SJCRH30 (cell line): ENCODE data around the gene AUH. TPM values are rescaled to one million over a fixed set of nuclear protein-coding genes. Genes with fewer than 3 reads are reported as not detected.

Experiments
- DNase-seq, 2 experiments: peaks; one replicate each; pipeline ENCODE4 v3.0.0-alpha.2; 2015 to 2020
- H3K27ac ChIP-seq: fragments of 250-450 bp; sonication (Bioruptor Pico); 2 replicates; pipeline ENCODE4 v1.5.1; 2020; ENCODE audit warnings: mild to moderate bottlenecking, moderate library complexity
- H3K27me3 ChIP-seq: fragments of 250-450 bp; sonication (Bioruptor Pico); 2 replicates; pipeline ENCODE4 v1.5.1; 2020; ENCODE audit warnings: mild to moderate bottlenecking, moderate library complexity
- H3K36me3 ChIP-seq: fragments of 250-450 bp; sonication (Bioruptor Pico); 2 replicates; pipeline ENCODE4 v1.5.1; 2020; ENCODE audit warnings: mild to moderate bottlenecking, moderate library complexity
- H3K4me1 ChIP-seq: fragments of 250-450 bp; sonication (Bioruptor Pico); 2 replicates; pipeline ENCODE4 v1.5.1; 2020; ENCODE audit warnings: mild to moderate bottlenecking, moderate library complexity
- H3K4me3 ChIP-seq: fragments of 250-450 bp; sonication (Bioruptor Pico); 2 replicates; pipeline ENCODE4 v1.5.1; 2020; ENCODE audit warnings: mild to moderate bottlenecking, moderate library complexity
- H3K9me3 ChIP-seq: fragments of 250-450 bp; sonication (Bioruptor Pico); replicated peaks from 2 replicates; pipeline ENCODE4 v1.5.1; 2020; ENCODE audit warnings: mild to moderate bottlenecking, moderate library complexity
- total RNA-seq: library from RNA; depleted of rRNA; stranded (reverse); fragments of >200 nt; shearing (Covaris generic); gene quantifications from 2 replicates; pipeline ENCODE4 v1.2.3, GENCODE V29; 2014

The AUH gene
- total RNA-seq, 1 experiment from 2014 or later, result 16.5 TPM

DNA sequence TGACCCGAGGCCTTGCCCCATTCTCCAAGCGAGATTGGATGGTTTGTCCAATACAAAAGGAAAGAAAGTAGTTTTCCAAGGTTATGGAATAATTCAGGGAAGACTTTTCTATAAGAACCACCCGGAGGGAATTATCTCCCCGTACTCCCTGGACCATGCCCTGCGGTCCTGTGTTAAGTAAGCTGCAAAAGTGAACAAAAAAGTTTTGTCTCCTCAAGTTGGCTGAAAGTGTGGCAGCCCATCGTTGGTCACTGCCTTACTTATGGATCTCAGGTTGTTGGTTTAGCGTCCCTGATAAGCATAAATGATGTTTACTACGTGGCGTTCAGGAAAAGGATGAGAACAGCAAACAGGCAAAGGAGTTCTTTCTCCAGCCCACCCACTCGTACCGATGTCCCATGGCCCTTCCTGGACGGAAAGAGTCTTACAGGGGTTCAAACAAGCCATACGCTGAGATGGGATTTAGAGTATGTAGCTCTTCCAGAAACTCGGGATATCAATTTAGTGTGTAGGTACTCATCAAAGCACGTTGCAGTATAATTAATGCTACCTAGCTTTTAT is 413 bp upstream of the AUH start:
- H3K27me3 ChIP-seq, result no peaks in the 10 kb centered on the region
- no peak for DNase-seq
- H3K4me3 ChIP-seq, result peak overlapping the region; percentile 95
- no peaks in the 10 kb centered on the region for H3K9me3 ChIP-seq
- H3K36me3 ChIP-seq, result no peaks in the 10 kb centered on the region
- no peaks in the 10 kb centered on the region for H3K4me1 ChIP-seq
- H3K27ac ChIP-seq, result peak overlapping the region; percentile 21; the same call in 1 of the 2 replicates

DNA sequence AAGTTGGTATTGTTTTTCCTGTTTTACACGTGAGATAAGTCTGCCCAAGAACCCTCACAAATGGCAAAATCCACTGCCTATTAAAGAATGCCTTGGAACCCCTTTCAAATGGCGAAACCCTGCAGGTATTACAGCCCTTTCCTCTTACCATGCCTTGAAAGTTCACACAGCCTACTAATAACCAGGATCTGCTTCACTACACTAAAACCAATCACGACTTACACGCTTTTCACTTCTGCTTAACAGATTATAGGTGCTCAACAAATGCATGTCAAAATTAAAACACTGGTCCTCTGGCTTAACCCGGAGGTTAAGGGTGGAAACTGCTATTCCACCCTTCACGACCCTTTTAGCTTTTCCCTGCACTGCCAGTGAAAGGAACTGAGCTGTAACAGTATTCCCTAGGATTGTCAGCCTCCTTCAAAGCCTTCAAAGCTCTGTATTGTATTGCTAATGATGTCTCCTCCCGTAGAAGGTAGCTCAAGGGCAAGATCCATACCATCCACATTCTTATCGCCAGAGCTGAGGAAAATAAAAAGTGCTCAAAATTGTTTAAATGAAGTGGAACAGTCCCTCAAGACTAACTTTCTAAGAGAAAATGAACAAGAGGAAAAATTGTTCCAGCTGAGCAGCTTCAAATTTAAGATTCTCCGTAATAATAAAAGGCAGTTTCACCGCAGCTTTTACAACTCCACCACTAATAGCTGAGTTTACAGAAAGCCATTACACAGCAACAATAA is 997 bp downstream of the AUH start:
- Histone ChIP-seq H3K27ac (peak overlapping the region; percentile 56; the same call in 1 of the 2 replicates), H3K4me1 (no peaks in the 10 kb centered on the region), H3K4me3 (peak overlapping the region; percentile 95), H3K9me3 (no peaks in the 10 kb centered on the region), H3K36me3 (no peaks in the 10 kb centered on the region), H3K27me3 (no peaks in the 10 kb centered on the region)
- peak in 1 of 2 experiments; percentile 17 for DNase-seq

DNA sequence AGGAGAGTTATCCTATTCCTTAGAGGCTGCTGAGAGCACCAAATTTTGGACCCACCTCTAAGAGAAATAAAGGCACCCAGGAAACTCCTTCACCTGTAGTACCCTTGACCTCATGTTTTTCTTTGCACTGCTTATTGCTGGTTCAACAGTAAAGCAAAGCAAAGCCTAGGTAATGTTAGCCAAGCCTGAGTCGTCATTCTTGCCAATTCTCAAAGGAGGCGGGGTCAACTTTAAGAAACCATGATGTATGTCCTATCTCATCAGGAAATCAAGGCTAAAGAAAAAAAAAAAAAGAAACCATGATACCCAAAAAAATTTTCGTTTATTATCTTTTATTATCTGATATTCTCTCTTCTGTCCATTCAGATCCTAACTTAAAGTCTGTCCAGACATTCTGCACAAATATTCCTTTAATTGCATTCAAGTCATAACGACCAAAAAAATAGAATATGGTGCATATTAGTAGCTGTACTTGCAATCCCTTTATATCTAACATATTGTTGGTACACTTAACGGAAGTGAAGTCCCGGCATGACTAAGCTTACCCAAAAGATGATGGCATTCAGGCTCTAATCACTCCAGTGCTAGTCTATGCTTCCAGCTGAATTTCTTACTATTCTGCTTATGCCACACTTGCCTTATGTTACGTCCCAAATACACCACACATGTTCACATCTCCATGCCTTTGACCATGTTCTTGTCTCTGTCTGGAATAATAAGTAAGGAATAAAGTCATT is 1.8 kb downstream of the AUH start:
- DNase-seq, result no peak
- no peak overlapping the region for H3K4me3 ChIP-seq

DNA sequence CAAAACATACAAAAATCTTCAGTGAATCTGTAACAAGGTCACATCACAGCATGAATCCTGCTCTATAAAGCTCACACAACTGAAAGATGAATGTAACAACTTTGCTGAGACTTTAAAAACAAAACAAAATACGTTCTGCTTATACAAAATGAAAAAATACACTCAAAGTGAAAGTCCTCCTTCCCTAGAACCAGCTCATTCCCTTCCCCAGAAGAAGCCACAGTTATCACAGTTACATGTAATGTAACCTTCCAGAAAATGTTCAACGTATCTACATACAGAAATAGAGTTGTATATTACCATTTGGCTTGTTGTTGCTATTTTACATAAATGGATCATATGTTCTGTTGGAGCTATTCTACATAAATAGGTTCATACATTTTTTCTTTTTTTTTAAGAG is 2.6 kb downstream of the AUH start:
- H3K4me3 ChIP-seq, result no peak overlapping the region
- H3K9me3 ChIP-seq, result no peaks in the 10 kb centered on the region
- H3K27me3 ChIP-seq, result no peaks in the 10 kb centered on the region
- no peak overlapping the region for H3K27ac ChIP-seq
- no peaks in the 10 kb centered on the region for H3K4me1 ChIP-seq
- no peaks in the 10 kb centered on the region for H3K36me3 ChIP-seq
- no peak for DNase-seq

More for the DNA sequence above, 1.8 kb downstream of the AUH start:
- Histone ChIP-seq H3K27ac (no peak overlapping the region), H3K27me3 (no peaks in the 10 kb centered on the region), H3K36me3 (no peaks in the 10 kb centered on the region), H3K4me1 (no peaks in the 10 kb centered on the region), H3K9me3 (no peaks in the 10 kb centered on the region)

DNA sequence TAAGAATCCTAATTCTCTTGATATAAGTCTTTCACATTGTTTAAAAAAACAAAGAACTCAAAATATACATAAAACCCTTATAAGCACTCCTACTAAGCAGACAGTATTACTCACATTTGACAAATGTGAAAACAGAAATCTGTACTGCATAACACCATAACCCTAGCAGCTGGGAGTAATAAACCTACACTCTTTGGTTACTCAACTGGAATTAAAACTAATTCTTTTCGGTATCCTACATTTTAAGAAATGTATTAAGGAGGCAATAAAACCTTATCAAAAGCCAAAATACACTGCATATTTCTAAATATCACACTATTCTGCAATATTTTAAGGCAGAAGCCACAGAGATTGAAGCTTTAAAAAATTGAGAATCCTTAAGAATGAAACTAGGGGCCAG is 6.8 kb downstream of the AUH start:
- no peaks in the 10 kb centered on the region for H3K27me3 ChIP-seq
- no peak overlapping the region for H3K27ac ChIP-seq
- no peak overlapping the region for H3K4me3 ChIP-seq
- no peaks in the 10 kb centered on the region for H3K9me3 ChIP-seq
- H3K4me1 ChIP-seq, result no peaks in the 10 kb centered on the region
- H3K36me3 ChIP-seq, result peaks cover 6% of the 10 kb centered on the region
- no peak for DNase-seq

DNA sequence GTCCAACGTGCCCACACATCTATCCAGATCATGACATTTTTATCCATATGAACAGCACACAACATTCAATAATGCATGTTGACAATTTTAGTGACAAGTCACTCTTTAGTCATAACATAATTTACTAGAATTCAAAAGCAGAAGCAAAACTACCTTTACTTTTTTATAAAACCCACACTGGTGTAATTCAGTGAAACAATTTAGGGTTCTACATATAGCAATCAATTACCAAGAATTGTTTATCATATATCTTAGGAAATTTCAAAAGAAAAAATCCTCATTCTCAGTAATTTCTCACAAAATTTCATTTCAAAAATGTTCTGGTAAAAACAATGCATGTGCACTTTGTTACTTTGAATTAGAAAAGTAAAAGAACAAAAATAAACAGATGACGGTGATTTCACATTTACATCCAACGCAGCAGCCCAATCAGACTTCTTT is 12.6 kb downstream of the AUH start:
- H3K27ac ChIP-seq, result no peak overlapping the region
- no peak overlapping the region for H3K4me3 ChIP-seq
- H3K4me1 ChIP-seq, result no peaks in the 10 kb centered on the region
- no peak for DNase-seq
- H3K36me3 ChIP-seq, result peaks cover 6% of the 10 kb centered on the region
- no peaks in the 10 kb centered on the region for H3K9me3 ChIP-seq
- H3K27me3 ChIP-seq, result no peaks in the 10 kb centered on the region

DNA sequence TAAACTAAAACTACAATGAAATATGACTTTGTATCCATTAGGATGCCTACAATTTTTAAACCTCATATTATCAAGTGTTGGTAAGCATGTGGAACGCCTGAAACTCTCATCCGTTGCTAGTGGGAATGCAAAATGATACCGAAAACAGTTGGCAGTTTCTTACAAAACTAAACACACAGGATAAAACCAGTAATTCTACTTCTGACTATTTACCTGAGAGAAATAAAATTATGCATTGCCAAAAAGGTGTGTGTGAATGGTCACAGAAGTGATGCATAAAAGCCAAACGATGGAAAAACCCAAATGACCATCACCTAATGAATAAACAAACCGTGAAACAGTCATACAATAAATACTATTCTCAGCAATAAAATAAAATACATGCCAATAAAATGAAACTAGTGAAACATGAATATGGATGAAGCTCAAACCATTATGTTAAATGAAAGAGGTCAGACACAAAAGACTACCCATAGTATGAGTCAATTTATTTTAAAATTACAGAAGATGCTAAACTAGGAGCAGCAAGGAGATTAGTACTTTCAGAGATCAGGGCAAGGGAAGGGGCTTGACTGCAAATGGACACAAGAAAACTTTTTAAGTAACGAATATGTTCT is 13.4 kb downstream of the AUH start:
- DNase-seq, result no peak
- no peak overlapping the region for H3K27ac ChIP-seq
- no peaks in the 10 kb centered on the region for H3K27me3 ChIP-seq
- no peak overlapping the region for H3K4me3 ChIP-seq
- H3K36me3 ChIP-seq, result peaks cover 5% of the 10 kb centered on the region
- no peaks in the 10 kb centered on the region for H3K9me3 ChIP-seq
- H3K4me1 ChIP-seq, result no peaks in the 10 kb centered on the region

DNA sequence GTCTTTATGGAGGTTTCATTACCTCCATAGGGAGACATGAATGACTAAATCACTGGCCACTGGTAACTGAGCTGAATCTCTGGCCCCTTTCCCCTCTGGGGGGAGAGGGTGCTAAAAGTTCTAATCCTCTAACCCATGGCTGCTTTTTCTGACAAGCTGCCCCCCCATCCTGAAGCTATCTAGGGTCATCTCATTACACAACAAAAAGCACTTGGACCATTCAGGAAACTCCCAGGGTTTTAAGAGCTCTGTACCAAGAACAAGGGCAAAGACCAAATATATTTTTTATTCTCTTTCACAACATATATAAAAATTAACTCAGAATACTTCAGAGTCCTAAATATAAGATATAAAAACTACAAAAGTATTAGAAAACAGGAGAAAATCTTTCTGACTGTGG is 14.3 kb downstream of the AUH start:
- Histone ChIP-seq H3K4me1 (no peaks in the 10 kb centered on the region), H3K36me3 (peaks cover 2% of the 10 kb centered on the region), H3K27me3 (no peaks in the 10 kb centered on the region), H3K4me3 (no peak overlapping the region), H3K9me3 (no peaks in the 10 kb centered on the region), H3K27ac (no peak overlapping the region)
- no peak for DNase-seq

DNA sequence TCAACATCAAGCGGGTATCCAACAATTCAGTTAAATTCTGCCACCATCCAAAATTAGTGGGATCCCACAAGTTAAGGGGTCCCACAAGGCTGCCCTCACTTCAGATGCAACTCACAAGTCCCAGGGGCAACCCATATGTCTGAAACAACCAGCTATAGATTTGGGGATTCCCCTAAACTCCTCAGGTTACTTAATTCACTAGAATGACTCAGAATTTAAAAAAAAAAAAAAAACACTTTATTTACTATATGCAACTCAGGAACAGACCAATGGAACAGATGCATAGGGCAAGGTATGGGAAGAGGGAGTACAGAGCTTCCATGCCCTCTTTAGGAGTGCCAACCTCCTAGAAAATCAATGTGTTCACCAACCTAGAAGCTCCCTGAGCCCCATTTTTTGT is 15.1 kb downstream of the AUH start:
- H3K27me3 ChIP-seq, result no peaks in the 10 kb centered on the region
- H3K4me3 ChIP-seq, result no peak overlapping the region
- DNase-seq, result no peak
- H3K4me1 ChIP-seq, result no peaks in the 10 kb centered on the region
- H3K9me3 ChIP-seq, result no peaks in the 10 kb centered on the region
- H3K36me3 ChIP-seq, result peaks cover 6% of the 10 kb centered on the region
- no peak overlapping the region for H3K27ac ChIP-seq

DNA sequence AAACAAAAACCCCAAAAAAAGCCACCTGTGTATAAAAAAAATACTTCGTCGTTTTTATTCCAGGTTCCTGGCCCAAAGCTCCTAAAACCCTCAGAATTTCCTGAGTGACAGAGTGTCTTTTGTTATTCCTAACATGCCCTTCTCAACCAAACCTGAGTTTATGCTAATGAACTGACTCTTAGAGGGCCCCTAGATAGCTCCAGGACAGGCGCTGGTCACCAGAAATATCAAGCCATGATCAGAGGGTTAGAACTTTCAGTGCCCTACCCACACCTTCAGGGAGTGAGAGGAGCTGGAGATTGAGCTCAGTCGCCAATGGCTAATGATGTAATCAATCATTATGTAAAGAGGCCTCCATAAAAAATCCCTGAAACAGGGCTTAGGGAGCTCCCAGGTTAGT is 15.7 kb downstream of the AUH start:
- no peaks in the 10 kb centered on the region for H3K27me3 ChIP-seq
- H3K4me1 ChIP-seq, result no peaks in the 10 kb centered on the region
- DNase-seq, result no peak
- no peak overlapping the region for H3K27ac ChIP-seq
- no peak overlapping the region for H3K4me3 ChIP-seq
- H3K9me3 ChIP-seq, result no peaks in the 10 kb centered on the region
- peaks cover 6% of the 10 kb centered on the region for H3K36me3 ChIP-seq

DNA sequence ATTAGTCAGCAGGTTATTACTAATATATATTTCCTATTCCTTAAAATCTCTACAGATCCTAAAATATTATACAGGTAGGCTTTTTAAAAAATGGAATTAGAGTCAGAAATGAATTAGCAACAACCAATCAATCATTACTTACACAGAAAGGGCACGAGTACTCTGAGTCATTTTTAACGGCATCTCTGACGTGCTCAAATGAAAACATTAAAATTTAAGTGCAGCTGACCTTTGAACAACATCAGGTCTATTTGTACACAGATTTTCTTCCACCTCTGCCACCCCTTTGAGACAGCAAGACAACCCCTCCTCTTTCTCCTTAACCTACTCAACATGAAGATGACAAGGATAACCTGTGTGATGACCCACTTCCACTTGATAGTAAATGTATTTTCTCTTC is 19.1 kb downstream of the AUH start:
- H3K4me3 ChIP-seq, result no peak overlapping the region
- H3K27me3 ChIP-seq, result no peaks in the 10 kb centered on the region
- H3K4me1 ChIP-seq, result no peaks in the 10 kb centered on the region
- H3K9me3 ChIP-seq, result no peaks in the 10 kb centered on the region
- no peak for DNase-seq
- H3K36me3 ChIP-seq, result peaks cover 6% of the 10 kb centered on the region
- H3K27ac ChIP-seq, result no peak overlapping the region

DNA sequence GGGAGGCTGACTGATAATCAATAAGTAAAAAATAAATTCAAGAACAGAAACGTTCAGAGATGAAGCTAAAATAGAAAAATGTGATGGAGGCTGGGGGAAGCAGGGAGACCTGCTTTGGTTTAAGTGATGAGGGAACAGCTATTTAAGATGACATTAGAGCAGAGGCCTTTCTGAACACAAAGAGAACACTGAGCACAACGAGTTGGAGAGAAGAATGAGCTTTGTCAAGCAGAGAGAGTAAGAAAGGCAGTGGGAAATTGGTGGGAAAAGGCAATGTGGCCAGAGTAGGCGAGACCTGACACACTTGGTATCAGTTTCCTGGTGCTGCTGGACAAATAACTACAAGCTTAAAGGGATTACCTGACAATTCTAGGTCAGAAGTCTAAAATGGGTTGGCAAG is 20.0 kb downstream of the AUH start:
- H3K4me3 ChIP-seq, result no peak overlapping the region
- H3K9me3 ChIP-seq, result no peaks in the 10 kb centered on the region
- H3K27me3 ChIP-seq, result no peaks in the 10 kb centered on the region
- H3K27ac ChIP-seq, result no peak overlapping the region
- H3K36me3 ChIP-seq, result peaks cover 6% of the 10 kb centered on the region
- DNase-seq, result no peak
- no peaks in the 10 kb centered on the region for H3K4me1 ChIP-seq

DNA sequence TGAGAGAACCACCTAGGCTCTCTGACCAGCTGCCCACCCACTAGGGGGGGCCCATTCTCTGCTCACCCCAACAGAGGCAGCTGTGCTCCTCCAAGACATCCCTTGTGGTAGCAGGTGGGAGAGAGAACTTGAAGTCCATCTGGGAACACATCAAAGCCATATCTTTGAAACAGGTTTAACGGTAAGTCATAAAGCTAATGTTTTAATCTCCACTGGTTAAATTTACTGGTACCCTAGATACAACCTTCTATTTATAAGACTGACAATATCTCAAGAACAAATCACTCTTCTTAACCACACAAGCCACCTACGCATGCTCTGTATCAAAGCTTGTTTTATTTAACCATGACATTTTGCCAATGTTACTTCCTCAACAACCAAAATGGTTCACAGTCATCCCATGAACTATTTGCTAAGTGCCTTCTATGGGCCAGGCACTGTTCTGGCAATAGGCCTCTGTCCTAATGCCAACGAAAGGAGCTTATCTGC is 20.4 kb downstream of the AUH start:
- H3K9me3 ChIP-seq, result no peaks in the 10 kb centered on the region
- no peak overlapping the region for H3K4me3 ChIP-seq
- H3K36me3 ChIP-seq, result peaks cover 6% of the 10 kb centered on the region
- no peak for DNase-seq
- H3K4me1 ChIP-seq, result no peaks in the 10 kb centered on the region
- no peak overlapping the region for H3K27ac ChIP-seq
- H3K27me3 ChIP-seq, result no peaks in the 10 kb centered on the region

DNA sequence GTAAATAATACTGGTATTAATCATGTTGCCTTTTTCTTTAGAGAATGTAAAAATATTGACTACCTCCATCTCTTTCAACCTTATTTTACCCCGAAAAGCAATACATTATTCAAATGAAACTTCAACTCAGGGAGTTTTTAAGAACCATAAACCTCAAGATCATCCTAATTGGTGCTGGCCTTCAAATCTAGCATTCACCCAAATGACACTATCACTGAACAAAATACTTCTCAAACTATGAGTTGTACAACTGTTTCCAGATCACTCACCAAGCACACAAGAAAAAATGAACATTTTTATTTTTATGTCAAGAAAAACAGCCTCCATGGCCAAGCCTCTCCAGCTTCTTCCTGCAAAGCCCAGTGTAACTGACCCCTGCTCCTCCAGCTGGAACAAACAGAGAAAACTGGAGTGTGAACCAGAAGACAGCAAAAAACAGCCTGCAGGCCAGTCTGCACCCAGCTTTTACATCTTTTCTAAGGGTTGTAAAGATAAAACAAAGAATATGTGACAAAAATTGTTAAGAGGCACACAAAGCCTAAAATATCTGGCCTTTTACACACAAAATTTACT is 21.2 kb downstream of the AUH start:
- H3K4me1 ChIP-seq, result no peaks in the 10 kb centered on the region
- DNase-seq, result no peak
- H3K27ac ChIP-seq, result no peak overlapping the region
- no peaks in the 10 kb centered on the region for H3K27me3 ChIP-seq
- H3K9me3 ChIP-seq, result no peaks in the 10 kb centered on the region
- H3K36me3 ChIP-seq, result peaks cover 6% of the 10 kb centered on the region
- no peak overlapping the region for H3K4me3 ChIP-seq

DNA sequence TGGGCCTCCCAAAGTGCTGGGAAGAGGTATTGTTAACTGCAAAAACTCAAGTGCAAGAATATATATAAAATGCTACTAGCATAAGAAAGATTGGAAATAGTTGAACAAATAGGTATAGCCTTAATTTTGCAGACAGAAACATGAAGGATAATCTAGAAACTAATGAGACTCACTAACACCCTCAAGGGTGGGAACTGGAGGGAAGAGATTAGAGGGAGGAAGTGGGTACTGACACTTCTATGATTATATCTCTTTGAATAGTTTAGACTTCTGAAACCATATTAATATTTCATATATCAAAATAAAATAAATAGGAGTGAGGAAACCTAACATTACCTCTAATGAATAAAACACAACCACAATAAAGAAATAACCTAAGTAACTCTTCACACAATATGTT is 23.0 kb downstream of the AUH start:
- DNase-seq, result no peak
- peaks cover 6% of the 10 kb centered on the region for H3K36me3 ChIP-seq
- no peaks in the 10 kb centered on the region for H3K4me1 ChIP-seq

More for the DNA sequence above, 23.0 kb downstream of the AUH start:
- no peaks in the 10 kb centered on the region for H3K9me3 ChIP-seq
- H3K27ac ChIP-seq, result no peak overlapping the region
- no peaks in the 10 kb centered on the region for H3K27me3 ChIP-seq
- H3K4me3 ChIP-seq, result no peak overlapping the region
